PC-9 (cell line): Measurements from ENCODE around the gene MYH11. TPM values are rescaled to one million over a fixed set of nuclear protein-coding genes. Genes with fewer than 3 reads are reported as not detected.

Experiments used
- BruUV-seq: library from RNA; stranded (reverse); fragments of 400-500 nt; replicated peaks from 2 replicates; lab custom pipeline; 2021; lab: Mats Ljungman, UMichigan
- CTCF ChIA-PET: fragments of 300-600 bp; sonication (Branson Sonifier 250); formaldehyde crosslinking; loops from one replicate; lab custom pipeline; 2022; ENCODE audit warnings: antibody characterized with exemption; lab: Charles Lee
- POLR2A ChIA-PET: fragments of 300-600 bp; sonication (Branson Sonifier 250); formaldehyde crosslinking; loops from one replicate; lab custom pipeline; 2022; ENCODE audit warnings: antibody characterized with exemption; ENCODE audit not compliant: unreplicated experiment; lab: Charles Lee
- DNase-seq, 2 experiments: peaks; one replicate each; pipeline versions ENCODE4 v3.0.0 to v3.0.0-alpha.2; 2015 to 2022; ENCODE audit warnings: mixed read lengths in 1 of 2
- H2AFZ ChIP-seq: fragments of 200-600 bp; sonication (generic); 2 replicates; pipeline ENCODE4 v1.8.1; 2017; ENCODE audit warnings: antibody characterized with exemption
- H3F3A ChIP-seq: fragments of 200-600 bp; sonication (generic); 2 replicates; pipeline ENCODE4 v1.8.1; 2017; ENCODE audit warnings: antibody characterized with exemption, mild to moderate bottlenecking, low read depth; ENCODE audit not compliant: insufficient read depth
- H3K27ac ChIP-seq: fragments of 200-600 bp; sonication (generic); 2 replicates; pipeline ENCODE4 v1.6.1; 2016; ENCODE audit warnings: mixed run types
- H3K27me3 ChIP-seq: fragments of 200-600 bp; sonication (generic); 2 replicates; pipeline ENCODE4 v1.6.1; 2016; ENCODE audit warnings: low read depth, mixed run types; ENCODE audit not compliant: insufficient read depth
- H3K36me3 ChIP-seq: fragments of 200-600 bp; sonication (generic); 2 replicates; pipeline ENCODE4 v1.6.1; 2016; ENCODE audit warnings: low read depth, mixed run types
- H3K4me1 ChIP-seq: fragments of 200-600 bp; sonication (generic); replicated peaks from 2 replicates; pipeline ENCODE4 v1.6.1; 2016; ENCODE audit warnings: mixed run types; ENCODE audit not compliant: insufficient read depth
- H3K4me2 ChIP-seq: fragments of 200-600 bp; sonication (generic); 2 replicates; pipeline ENCODE4 v1.6.1; 2017; ENCODE audit warnings: mixed run types
- H3K4me3 ChIP-seq: fragments of 200-600 bp; sonication (generic); 2 replicates; pipeline ENCODE4 v1.6.1; 2016; ENCODE audit warnings: mixed run types
- H3K79me2 ChIP-seq: fragments of 200-600 bp; sonication (generic); 2 replicates; pipeline ENCODE4 v1.6.1; 2017; ENCODE audit warnings: low read depth, mixed run types
- H3K9me2 ChIP-seq: fragments of 200-600 bp; sonication (generic); 2 replicates; pipeline ENCODE4 v1.8.1; 2017; ENCODE audit warnings: mild to moderate bottlenecking; ENCODE audit not compliant: insufficient read depth
- H3K9me3 ChIP-seq: fragments of 200-600 bp; sonication (generic); 2 replicates; pipeline ENCODE4 v1.8.1; 2016; ENCODE audit warnings: low read depth; ENCODE audit not compliant: insufficient read depth
- H4K20me1 ChIP-seq: fragments of 200-600 bp; sonication (generic); 2 replicates; pipeline ENCODE4 v1.8.1; 2017; ENCODE audit not compliant: insufficient read depth
- EZH2 ChIP-seq: fragments of 200-600 bp; sonication (generic); IDR thresholded peaks from 2 replicates; pipeline ENCODE4 v1.8.0; 2017; ENCODE audit warnings: antibody characterized with exemption, low read depth
- intact Hi-C: fragments of 100-400 bp; cut with micrococcal nuclease; formaldehyde crosslinking; loops from one replicate; pipeline ENCODE4 v1.10.0; 2022; ENCODE audit not compliant: unreplicated experiment
- total RNA-seq: library from RNA; stranded (reverse); gene quantifications from 2 replicates; pipeline ENCODE4 v1.2.3, GENCODE V29; 2021
- TF ChIP-seq, protein P1 (sequence below): fragments of 200-600 bp; sonication (generic); conservative IDR thresholded peaks from 2 replicates; pipeline ENCODE4 v1.6.1; 2017; ENCODE audit warnings: mixed run types, antibody characterized with exemption, mild to moderate bottlenecking, moderate library complexity

Gene MYH11
- total RNA-seq, 1 experiment from 2014 or later = 0.11 TPM

DNA sequence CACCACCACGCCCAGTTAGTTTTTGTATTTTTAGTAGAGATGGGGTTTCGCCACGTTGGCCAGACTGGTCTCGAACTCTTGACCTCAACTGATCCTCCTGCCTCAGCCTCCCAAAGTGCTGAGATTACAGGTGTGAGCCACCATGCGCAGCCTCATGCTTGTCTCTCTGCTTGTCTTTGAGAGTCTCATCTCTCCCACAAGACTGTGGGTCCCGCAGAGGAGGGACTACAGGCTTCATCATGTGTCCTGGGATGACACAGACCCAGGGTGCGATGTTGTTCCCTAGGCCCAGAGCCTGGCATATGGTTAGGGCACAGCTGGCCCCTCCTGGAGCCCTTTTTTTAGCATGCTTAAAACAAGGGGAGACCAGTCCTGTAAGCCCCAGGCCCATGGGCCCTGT, 104.9 kb downstream of the MYH11 start:
- Histone ChIP-seq H3K4me3 (no peak overlapping the region), H3F3A (peaks cover 4% of the 10 kb centered on the region; the same call in 1 of the 2 replicates), H3K9me3 (no peaks in the 10 kb centered on the region), H3K36me3 (no peaks in the 10 kb centered on the region), H3K9me2 (no peaks in the 10 kb centered on the region), H4K20me1 (no peaks in the 10 kb centered on the region), H3K4me2 (no peak overlapping the region), H3K27me3 (no peaks in the 10 kb centered on the region), H2AFZ (no peak overlapping the region), H3K79me2 (no peaks in the 10 kb centered on the region), H3K27ac (no peak overlapping the region), H3K4me1 (no peaks in the 10 kb centered on the region)
- ChIA-PET CTCF (no interaction called here), POLR2A (no interaction called here)
- intact Hi-C loops = no loop called here
- BruUV-seq = no TSS peak
- DNase-seq = no peak
- TF ChIP-seq, protein P1, sequence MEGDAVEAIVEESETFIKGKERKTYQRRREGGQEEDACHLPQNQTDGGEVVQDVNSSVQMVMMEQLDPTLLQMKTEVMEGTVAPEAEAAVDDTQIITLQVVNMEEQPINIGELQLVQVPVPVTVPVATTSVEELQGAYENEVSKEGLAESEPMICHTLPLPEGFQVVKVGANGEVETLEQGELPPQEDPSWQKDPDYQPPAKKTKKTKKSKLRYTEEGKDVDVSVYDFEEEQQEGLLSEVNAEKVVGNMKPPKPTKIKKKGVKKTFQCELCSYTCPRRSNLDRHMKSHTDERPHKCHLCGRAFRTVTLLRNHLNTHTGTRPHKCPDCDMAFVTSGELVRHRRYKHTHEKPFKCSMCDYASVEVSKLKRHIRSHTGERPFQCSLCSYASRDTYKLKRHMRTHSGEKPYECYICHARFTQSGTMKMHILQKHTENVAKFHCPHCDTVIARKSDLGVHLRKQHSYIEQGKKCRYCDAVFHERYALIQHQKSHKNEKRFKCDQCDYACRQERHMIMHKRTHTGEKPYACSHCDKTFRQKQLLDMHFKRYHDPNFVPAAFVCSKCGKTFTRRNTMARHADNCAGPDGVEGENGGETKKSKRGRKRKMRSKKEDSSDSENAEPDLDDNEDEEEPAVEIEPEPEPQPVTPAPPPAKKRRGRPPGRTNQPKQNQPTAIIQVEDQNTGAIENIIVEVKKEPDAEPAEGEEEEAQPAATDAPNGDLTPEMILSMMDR = no peak
- no peak for TF ChIP-seq EZH2

DNA sequence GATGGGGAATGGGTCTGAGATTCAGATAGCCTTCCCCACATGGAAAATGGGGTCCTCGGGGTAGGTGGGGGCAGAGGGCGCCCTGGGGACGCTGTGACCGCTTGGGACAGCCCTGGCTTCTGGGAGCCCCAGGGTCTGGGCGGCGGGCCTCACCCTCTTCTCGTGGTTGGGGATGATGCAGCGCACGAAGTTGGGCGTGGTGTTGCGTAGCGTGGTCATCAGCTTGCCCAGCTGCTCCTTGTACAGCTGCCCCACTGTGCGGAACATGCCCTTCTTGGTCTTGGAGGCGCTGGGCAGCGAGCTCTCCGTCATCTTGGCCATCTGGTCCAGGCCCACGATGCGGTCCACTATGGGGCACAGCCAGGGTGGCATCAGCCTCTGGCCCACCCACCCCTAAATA, 106.8 kb downstream of the MYH11 start:
- BruUV-seq = no TSS peak
- H3K4me3 ChIP-seq = no peak overlapping the region
- H3K79me2 ChIP-seq = no peaks in the 10 kb centered on the region
- H3K36me3 ChIP-seq = no peaks in the 10 kb centered on the region
- H4K20me1 ChIP-seq = no peaks in the 10 kb centered on the region
- intact Hi-C loops = no loop called here
- H3K4me1 ChIP-seq = no peaks in the 10 kb centered on the region
- H3K9me2 ChIP-seq = no peaks in the 10 kb centered on the region
- no peak for DNase-seq
- H3K27me3 ChIP-seq = no peaks in the 10 kb centered on the region
- no peak overlapping the region for H3K27ac ChIP-seq
- H3K9me3 ChIP-seq = no peaks in the 10 kb centered on the region
- H3K4me2 ChIP-seq = no peak overlapping the region
- POLR2A ChIA-PET = no interaction called here
- peaks cover 2% of the 10 kb centered on the region; the same call in 1 of the 2 replicates for H3F3A ChIP-seq
- no peak overlapping the region for H2AFZ ChIP-seq
- TF ChIP-seq, protein P1 = no peak
- no peak for TF ChIP-seq EZH2
- CTCF ChIA-PET = no interaction called here

DNA sequence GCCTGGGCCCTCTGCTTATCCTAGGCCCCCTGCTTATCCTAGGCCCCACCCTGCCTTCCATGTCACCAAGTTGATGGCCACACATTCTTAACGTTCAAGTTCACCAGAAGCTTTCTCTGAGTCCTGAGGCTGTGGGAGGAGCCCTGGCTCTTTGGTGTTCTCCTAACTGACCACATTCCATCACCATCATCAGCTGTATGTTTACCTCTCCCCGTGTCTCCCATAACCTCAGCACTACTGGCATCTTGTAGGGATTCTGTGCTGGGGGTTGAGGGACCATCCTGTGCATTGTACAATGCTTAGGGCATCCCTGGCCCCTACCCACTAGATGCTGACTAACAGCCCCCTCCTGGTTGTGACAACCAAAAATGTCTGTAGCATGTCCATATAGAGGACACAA, 107.5 kb downstream of the MYH11 start:
- no peak for TF ChIP-seq EZH2
- TF ChIP-seq, protein P1 = no peak
- BruUV-seq = no TSS peak
- H3K9me2 ChIP-seq = no peaks in the 10 kb centered on the region
- H3K36me3 ChIP-seq = no peaks in the 10 kb centered on the region
- no peaks in the 10 kb centered on the region for H3K9me3 ChIP-seq
- H3K4me2 ChIP-seq = no peak overlapping the region
- H3K4me1 ChIP-seq = no peaks in the 10 kb centered on the region
- H3K27me3 ChIP-seq = no peaks in the 10 kb centered on the region
- H3K79me2 ChIP-seq = no peaks in the 10 kb centered on the region
- peak; percentile 32 to 60 for DNase-seq
- no peaks in the 10 kb centered on the region for H4K20me1 ChIP-seq
- H2AFZ ChIP-seq = no peak overlapping the region
- H3K27ac ChIP-seq = no peak overlapping the region
- H3K4me3 ChIP-seq = no peak overlapping the region
- CTCF ChIA-PET = no interaction called here
- H3F3A ChIP-seq = no peaks in the 10 kb centered on the region
- intact Hi-C loops = no loop called here
- POLR2A ChIA-PET = no interaction called here
